ENCODE data around the gene SEC22A. TPM values are rescaled to one million over a fixed set of nuclear protein-coding genes. Genes with fewer than 3 reads are reported as not detected.

The SEC22A gene
- total and polyA plus RNA-seq, 9 donors = 10.2 to 45.3 (median 19.9) TPM

GRCh38 chr3:123186695-123187094 is 15.0 kb upstream of the SEC22A start:
- no peaks in the 10 kb centered on the region for H3K9me3 ChIP-seq
- intact Hi-C loops (cut with DNase I) = no loop called here
- no peaks in the 10 kb centered on the region for H3K4me1 ChIP-seq (ENCODE audit: insufficient read depth)
- no peak for DNase-seq
- H3K27me3 ChIP-seq = no peaks in the 10 kb centered on the region
- WGBS, 3 donors = 75 to 87% (median 87%) methylated on average over 2 of the region's 2 CpGs
- no peaks in the 10 kb centered on the region for H3K36me3 ChIP-seq
- H3K4me3 ChIP-seq = no peak overlapping the region
- TF ChIP-seq CTCF (IDR thresholded peaks at IDR 0.05) = no peak
- TF ChIP-seq POLR2A (IDR thresholded peaks at IDR 0.05) = no peak
- TF ChIP-seq EP300 (IDR thresholded peaks at IDR 0.05) = no peak
- no peak overlapping the region for H3K27ac ChIP-seq

- no peak overlapping the region for H3K4me3 ChIP-seq
- no peaks in the 10 kb centered on the region for H3K27me3 ChIP-seq
- intact Hi-C loops (cut with DNase I) = no loop called here
- no peak for TF ChIP-seq POLR2A (IDR thresholded peaks at IDR 0.05)
- TF ChIP-seq CTCF (IDR thresholded peaks at IDR 0.05) = no peak
- no peak for TF ChIP-seq EP300 (IDR thresholded peaks at IDR 0.05)
- no peak overlapping the region for H3K27ac ChIP-seq
- WGBS, 3 donors = 85 to 88% (median 87%) methylated on average over 6 of the region's 6 CpGs
- no peak for DNase-seq
- H3K9me3 ChIP-seq = no peaks in the 10 kb centered on the region
- no peaks in the 10 kb centered on the region for H3K36me3 ChIP-seq
- H3K4me1 ChIP-seq (ENCODE audit: insufficient read depth) = no peaks in the 10 kb centered on the region
These were observed 13.7 kb upstream of the SEC22A start for GRCh38 chr3:123188058-123188457.

DNA sequence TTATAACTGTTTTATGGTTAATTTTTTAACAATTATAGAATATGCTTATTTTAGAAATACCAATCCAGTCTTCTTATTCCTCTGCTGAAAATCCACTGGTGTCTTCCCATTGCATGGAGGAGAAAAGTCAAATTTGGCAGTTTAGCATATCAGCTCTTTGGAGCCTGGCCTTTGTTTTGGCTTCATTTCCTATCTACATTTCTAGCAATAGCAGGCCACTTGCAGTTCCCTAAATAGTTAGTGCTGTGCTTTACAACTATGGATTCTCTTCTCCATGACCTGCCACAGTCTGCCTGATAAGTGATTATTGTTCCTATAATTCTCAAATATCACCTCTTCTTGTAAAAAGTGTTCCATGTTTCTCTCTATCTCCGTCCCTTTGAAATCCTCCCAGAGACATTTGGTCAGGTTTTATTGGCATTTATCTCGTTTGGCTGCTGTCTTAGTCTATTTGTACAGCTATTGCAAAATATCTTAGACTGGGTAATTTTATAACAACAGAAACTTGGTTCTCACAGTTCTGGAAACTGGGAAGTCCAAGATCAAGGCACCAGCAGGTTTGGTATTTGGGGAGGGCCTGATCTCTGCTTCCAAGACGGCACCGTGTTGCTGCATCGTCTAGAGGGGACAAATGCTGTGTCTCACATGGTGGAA is 8.2 kb upstream of the SEC22A start:
- H3K27ac ChIP-seq = no peak overlapping the region
- 24 to 38% (median 29%) methylated on average over 5 of the region's 5 CpGs for WGBS, 3 donors
- H3K36me3 ChIP-seq = no peaks in the 10 kb centered on the region
- intact Hi-C loops (cut with DNase I) = no loop called here
- peaks cover 2% of the 10 kb centered on the region for H3K4me1 ChIP-seq (ENCODE audit: insufficient read depth)
- no peaks in the 10 kb centered on the region for H3K9me3 ChIP-seq
- no peak overlapping the region for H3K4me3 ChIP-seq
- no peaks in the 10 kb centered on the region for H3K27me3 ChIP-seq
- no peak for TF ChIP-seq POLR2A (IDR thresholded peaks at IDR 0.05)
- no peak for DNase-seq

DNA sequence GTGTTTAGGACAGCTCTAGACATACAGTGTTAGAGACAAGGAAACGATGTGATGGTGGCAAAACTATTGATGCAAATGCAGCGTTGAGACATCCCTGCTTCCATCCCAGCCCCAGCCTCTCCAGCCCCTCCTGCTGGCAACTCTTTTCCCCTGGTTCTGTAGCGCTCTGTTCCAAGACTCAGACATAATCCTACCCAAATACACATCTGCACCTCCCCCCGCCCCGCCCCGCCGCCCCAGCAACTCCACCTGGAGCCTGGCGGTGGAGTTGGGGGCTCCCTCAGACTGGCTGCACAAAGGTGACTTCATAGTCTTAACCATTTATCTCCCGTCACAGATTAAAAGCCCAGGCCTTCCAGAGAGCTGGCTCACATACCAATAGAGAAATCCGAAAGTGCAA is 7.2 kb upstream of the SEC22A start:
- no peak overlapping the region for H3K27ac ChIP-seq
- no peaks in the 10 kb centered on the region for H3K36me3 ChIP-seq
- no peaks in the 10 kb centered on the region for H3K9me3 ChIP-seq
- DNase-seq = no peak
- TF ChIP-seq CTCF (IDR thresholded peaks at IDR 0.05) (no peak), EP300 (IDR thresholded peaks at IDR 0.05) (no peak), POLR2A (IDR thresholded peaks at IDR 0.05) (no peak)
- intact Hi-C loops (cut with DNase I) = no loop called here
- WGBS, 3 donors = 47 to 49% (median 47%) methylated on average over 10 of the region's 10 CpGs
- H3K4me1 ChIP-seq (ENCODE audit: insufficient read depth) = peaks cover 2% of the 10 kb centered on the region
- no peaks in the 10 kb centered on the region for H3K27me3 ChIP-seq
- no peak overlapping the region for H3K4me3 ChIP-seq

GRCh38 chr3:123198372-123198771 is 3.4 kb upstream of the SEC22A start:
- Histone ChIP-seq H3K36me3 (no peaks in the 10 kb centered on the region), H3K4me3 (no peak overlapping the region), H3K9me3 (no peaks in the 10 kb centered on the region), H3K4me1 (ENCODE audit: insufficient read depth) (peaks cover 2% of the 10 kb centered on the region), H3K27me3 (no peaks in the 10 kb centered on the region), H3K27ac (no peak overlapping the region)
- no peak for DNase-seq
- TF ChIP-seq POLR2A (IDR thresholded peaks at IDR 0.05) (no peak), CTCF (IDR thresholded peaks at IDR 0.05) (no peak), EP300 (IDR thresholded peaks at IDR 0.05) (no peak)
- intact Hi-C loops (cut with DNase I) = no loop called here
- WGBS, 3 donors = 96 to 98% (median 98%) methylated on average over 1 of the region's 1 CpG
